GM21576 (cell line): Measurements from ENCODE around the gene IMMP2L.
"Not testable (repeated sequence)": the region's sequence is repeated elsewhere in the genome, so short reads cannot be mapped to it uniquely, and the experiment has no call there.

Experiments
- ATAC-seq: cut with Tn5 transposase; IDR thresholded peaks from one replicate; pipeline ENCODE4 v1.9.1; 2021; ENCODE audit warnings: mild to moderate bottlenecking, moderate library complexity; ENCODE audit not compliant: unreplicated experiment

Gene IMMP2L

GRCh38 chr7:111473449-111474198, 88.7 kb downstream of the IMMP2L start:
- no peak for ATAC-seq

GRCh38 chr7:111470998-111471397, 91.3 kb downstream of the IMMP2L start:
- ATAC-seq = no peak

- ATAC-seq = not testable (repeated sequence)
Observed at GRCh38 chr7:111469894-111470293, 92.4 kb downstream of the IMMP2L start.

DNA sequence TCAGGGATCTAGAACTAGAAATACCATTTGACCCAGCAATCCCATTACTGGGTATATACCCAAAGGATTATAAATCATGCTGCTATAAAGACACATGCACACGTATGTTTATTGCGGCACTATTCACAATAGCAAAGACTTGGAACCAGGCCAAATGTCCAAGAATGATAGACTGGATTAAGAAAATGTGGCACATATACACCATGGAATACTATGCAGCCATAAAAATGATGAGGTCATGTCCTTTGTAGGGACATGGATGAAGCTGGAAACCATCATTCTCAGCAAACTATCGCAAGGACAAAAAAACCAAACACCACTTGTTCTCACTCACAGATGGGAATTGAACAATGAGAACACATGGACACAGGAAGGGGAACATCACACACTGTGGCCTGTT, 96.5 kb downstream of the IMMP2L start:
- ATAC-seq = not testable (repeated sequence)

GRCh38 chr7:111460695-111461094, 101.6 kb downstream of the IMMP2L start:
- ATAC-seq = no peak

- no peak for ATAC-seq
Observed at GRCh38 chr7:111459757-111460280, 102.5 kb downstream of the IMMP2L start.

DNA sequence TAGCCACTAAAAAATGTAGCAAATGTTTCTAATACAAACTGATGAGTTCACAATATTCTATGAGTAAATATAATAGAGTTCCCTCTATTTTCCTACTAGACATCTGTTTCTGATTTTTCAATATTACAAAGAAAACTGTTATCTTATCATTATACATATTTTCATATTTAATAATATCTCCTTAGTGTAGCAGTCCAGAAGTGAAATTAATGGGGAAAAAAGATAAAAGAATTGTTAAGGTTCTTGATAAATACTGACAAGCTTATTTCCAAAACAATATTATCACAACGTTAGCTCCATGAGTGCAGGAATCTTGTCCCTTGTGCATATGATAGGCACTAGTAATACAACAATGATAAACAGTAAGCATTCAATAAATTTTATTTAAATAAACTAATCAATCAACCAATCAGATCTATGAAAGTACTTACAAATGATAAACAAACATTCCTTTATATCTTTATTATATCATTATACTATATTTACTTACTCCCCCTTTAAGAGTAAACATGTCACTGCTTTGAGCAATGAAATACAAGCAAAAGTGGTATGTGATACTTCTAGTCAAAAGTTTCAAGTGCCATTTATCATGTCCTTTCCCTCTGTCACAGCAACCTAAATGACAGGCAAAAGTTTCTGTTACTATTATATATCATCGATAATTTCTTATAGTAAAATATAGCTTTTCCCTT, 103.1 kb downstream of the IMMP2L start:
- no peak for ATAC-seq

DNA sequence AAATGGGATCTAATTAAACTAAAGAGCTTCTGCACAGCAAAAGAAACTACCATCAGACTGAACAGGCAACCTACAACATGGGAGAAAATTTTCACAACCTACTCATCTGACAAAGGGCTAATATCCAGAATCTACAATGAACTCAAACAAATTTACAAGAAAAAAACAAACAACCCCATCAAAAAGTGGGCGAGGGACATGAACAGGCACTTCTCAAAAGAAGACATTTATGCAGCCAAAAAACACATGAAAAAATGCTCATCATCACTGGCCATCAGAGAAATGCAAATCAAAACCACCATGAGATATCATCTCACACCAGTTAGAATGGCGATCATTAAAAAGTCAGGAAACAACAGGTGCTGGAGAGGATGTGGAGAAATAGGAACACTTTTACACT, 111.6 kb downstream of the IMMP2L start:
- ATAC-seq = not testable (repeated sequence)

- ATAC-seq = not testable (repeated sequence)
Observed at GRCh38 chr7:111447502-111447901, 114.8 kb downstream of the IMMP2L start.

DNA sequence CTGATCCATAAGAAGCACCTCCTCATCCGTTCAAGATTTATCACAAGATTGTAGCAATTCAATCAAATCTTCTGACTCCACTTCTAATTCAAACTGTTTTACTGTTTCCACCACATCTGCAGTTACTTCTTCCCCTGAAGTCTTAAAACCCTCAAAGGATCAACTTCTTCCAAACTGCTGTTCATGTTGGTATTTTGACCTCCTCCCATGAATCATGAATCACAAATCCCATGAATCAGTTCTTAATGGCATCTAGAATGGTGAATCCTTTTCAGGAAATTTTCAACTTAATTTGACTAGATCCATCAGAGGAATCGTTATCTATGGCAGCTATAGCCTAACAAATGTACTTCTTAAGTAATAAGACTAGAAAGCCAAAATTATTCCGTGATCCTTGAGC, 122.3 kb downstream of the IMMP2L start:
- ATAC-seq = no peak

- ATAC-seq = no peak
Observed at GRCh38 chr7:111438369-111439289, 123.7 kb downstream of the IMMP2L start.

GRCh38 chr7:111437736-111438135, 124.6 kb downstream of the IMMP2L start:
- no peak for ATAC-seq

DNA sequence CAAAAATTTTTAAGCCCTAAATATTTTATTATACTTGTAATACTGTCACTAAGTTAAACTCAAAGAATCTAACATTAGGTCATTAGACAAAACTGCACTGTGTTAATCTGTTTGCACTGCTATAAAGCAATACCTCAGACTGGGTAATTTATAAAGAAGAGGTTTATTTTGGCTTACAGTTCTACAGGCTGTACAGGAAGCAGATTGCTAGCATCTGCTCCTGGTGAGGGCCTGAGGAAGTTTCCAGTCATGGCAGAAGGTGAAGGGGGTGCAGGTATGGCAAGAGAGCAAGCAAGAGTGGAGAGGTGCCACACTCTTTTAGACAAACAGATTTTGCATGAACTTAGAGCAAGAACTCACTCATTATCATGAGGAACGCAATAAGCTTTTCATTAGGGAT, 125.7 kb downstream of the IMMP2L start:
- ATAC-seq = no peak

DNA sequence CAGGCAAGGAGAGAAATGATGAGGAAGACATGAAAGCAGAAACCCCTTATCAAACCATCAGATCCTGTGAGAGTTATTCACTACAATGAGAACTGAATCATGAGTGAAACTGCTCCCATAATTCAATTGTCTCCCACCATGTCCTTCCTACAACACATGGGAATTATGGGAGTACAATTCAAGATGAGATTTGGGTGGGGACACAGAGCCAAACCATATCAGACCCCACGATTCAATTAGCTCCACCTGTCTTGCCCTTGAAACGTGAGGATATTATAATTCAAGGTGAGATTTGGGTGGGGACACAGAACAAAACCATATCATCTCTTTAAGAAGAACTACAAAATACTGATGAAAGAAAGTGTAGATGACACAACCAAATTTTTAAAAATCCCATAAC, 128.9 kb downstream of the IMMP2L start:
- ATAC-seq = no peak

DNA sequence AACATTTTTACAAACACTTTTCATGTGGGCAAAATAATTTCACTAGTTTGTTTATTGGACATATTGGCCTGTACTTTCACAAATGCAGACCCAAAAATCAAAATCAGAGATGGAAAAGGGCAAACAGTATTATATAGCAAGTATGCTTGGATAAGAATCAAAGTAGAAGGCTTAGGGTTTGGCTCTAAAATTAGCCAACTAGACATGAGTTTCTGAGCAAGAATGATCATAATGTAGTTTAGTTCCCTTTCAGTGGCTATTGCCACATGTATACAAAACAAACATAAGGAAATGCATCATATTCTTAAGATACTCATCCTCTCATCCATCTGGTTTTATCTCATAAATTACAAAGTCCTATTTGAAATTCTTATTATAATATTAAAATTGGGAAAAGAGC, 132.5 kb downstream of the IMMP2L start:
- no peak for ATAC-seq

GRCh38 chr7:111424768-111425167, 137.5 kb downstream of the IMMP2L start:
- ATAC-seq = no peak

DNA sequence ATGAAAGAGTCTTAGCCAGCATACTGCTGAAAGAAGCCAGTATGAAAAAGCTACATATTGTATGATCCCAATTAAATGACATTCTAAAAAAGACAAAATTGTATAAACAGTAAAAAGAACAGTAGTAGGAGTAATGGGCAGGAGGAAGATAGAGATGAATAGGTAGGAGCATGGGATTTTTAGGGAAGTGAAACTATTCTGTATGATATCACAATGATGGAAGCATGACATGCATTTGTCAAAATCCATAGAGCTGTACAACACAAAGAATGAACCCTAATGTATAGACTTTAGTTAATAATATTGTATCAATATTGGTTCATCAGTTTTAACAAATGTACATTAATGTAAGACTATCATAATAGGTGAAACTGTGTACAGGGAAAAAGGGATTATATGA, 147.9 kb downstream of the IMMP2L start:
- ATAC-seq = no peak

DNA sequence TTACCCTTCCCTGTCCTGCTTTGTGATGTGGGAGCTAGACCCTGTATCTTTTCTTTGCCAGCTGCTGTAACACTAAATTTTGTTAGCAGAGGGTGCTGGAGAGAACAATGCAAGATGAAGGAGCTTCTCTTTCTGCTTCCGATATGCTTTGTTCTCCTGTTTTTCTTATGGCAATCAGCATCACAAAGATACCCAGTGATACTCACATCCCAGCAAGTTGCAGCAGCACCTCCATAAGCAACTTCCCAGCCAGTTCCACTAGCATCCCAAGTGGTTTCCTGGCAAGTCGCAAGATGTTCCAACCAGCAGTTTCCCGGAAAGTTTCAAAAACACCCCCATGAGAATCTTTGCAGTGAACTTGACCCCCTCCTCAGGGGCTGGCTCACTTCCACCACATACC, 148.6 kb downstream of the IMMP2L start:
- ATAC-seq = no peak

DNA sequence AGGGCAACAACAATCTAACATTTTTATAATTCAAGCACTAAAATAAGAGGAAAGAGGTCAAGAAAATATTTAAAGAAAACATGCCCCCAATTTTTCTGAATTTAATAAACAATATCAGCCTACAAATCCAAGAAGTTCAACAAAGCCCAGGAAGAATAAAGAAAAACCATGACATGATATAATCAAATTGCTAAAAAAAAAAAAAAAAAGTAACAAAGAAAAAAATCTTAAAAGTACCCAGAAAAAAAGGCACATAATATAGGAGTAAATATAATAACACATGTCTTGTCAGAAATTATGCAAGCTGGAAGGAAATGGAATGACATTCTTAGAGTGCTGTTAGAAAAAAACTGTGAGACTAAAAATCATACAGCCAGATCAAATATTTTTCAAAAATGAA, 151.4 kb downstream of the IMMP2L start:
- no peak for ATAC-seq

DNA sequence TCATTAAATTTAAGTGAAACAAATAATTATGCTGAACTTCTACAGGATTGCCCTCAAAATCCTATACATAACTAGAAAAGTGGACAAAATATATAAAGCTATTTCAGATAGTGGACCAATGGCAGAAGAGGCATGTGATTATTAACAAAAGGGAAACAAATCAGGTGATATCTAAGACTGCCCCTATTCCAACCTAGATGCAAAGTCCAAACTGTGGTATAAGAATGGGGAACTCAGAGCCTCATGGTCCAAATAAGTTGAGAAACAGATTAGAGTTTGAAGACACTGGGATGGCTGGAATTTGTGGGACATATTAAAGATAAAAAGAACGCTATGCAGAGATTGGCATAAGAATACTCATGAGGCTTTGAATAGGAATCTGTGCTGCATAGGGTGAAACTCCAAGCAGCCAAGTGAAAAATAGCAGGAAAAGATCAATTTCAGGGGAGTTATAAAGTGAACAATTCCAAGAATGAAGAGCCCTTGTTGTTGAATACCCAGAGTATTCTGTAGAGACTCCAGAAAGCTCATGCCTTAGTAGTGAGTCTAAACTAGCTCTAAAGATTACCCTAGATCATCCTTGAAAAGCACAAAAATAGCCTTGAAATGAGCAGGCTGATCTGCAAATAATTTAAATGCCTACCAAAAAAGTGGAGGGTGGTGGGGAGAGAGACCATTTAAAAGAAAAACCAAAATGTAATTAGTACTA, 152.4 kb downstream of the IMMP2L start:
- ATAC-seq = no peak

- no peak for ATAC-seq
Observed at GRCh38 chr7:111408724-111409123, 153.6 kb downstream of the IMMP2L start.
